Panc1 (cell line): ENCODE measurements around the gene KIAA1671. TPM values are rescaled to one million over a fixed set of nuclear protein-coding genes. Genes with fewer than 3 reads are reported as not detected.

Experiments
- ATAC-seq: fragments of 200-7000 bp; cut with Tn5 transposase; 2 replicates; pipeline ENCODE4 v1.9.1; 2020; ENCODE audit warnings: mild to moderate bottlenecking, moderate library complexity
- BruUV-seq: library from RNA; stranded (reverse); fragments of 400-500 nt; replicated peaks from 2 replicates; lab custom pipeline; 2021; lab: Mats Ljungman, UMichigan
- CTCF ChIA-PET: fragments of 300-600 bp; sonication (Branson Sonifier 250); formaldehyde crosslinking; loops from one replicate; lab custom pipeline; 2022; ENCODE audit warnings: antibody characterized with exemption; lab: Charles Lee
- POLR2A ChIA-PET: fragments of 300-600 bp; sonication (Branson Sonifier 250); formaldehyde crosslinking; loops from one replicate; lab custom pipeline; 2022; ENCODE audit warnings: antibody characterized with exemption; lab: Charles Lee
- DNase-seq: peaks from one replicate; pipeline ENCODE4 v3.0.0-alpha.2; 2010; ENCODE audit warnings: low read depth, low spot score
- H3K27ac ChIP-seq: 2 replicates; pipeline ENCODE4 v1.5.1; 2011; ENCODE audit warnings: mild to moderate bottlenecking, low read length, inconsistent platforms
- H3K27me3 ChIP-seq: fragments of 200-500 bp; sonication (Bioruptor generic); 2 replicates; pipeline ENCODE4 v1.6.0; 2014; ENCODE audit warnings: low read length, inconsistent platforms; ENCODE audit not compliant: control insufficient read depth, insufficient read depth
- H3K36me3 ChIP-seq: fragments of 200-500 bp; sonication (Bioruptor generic); 2 replicates; pipeline ENCODE4 v1.5.1; 2014; ENCODE audit warnings: inconsistent platforms, mild to moderate bottlenecking, low read length, moderate library complexity; ENCODE audit not compliant: control insufficient read depth, insufficient read depth
- H3K4me1 ChIP-seq: 2 replicates; pipeline ENCODE4 v1.5.1; 2011; ENCODE audit warnings: inconsistent platforms, mild to moderate bottlenecking, low read length, moderate library complexity; ENCODE audit not compliant: control insufficient read depth, insufficient read depth
- H3K4me3 ChIP-seq, 2 experiments: 2 replicates each; pipeline ENCODE4 v1.5.1; 2011 to 2012; ENCODE audit warnings: low read depth in 2 of 2, low read length in 2 of 2, mild to moderate bottlenecking in 2 of 2, inconsistent platforms in 1 of 2, moderate library complexity in 1 of 2
- H3K9me3 ChIP-seq: fragments of 200-500 bp; sonication (Bioruptor generic); 2 replicates; pipeline ENCODE4 v1.5.1; 2014; ENCODE audit warnings: low read depth, mild to moderate bottlenecking, inconsistent platforms, low read length, moderate library complexity; ENCODE audit not compliant: control insufficient read depth, insufficient read depth
- POLR2AphosphoS5 ChIP-seq: IDR thresholded peaks from 2 replicates; pipeline ENCODE4 v1.6.1; 2012; ENCODE audit warnings: mild to moderate bottlenecking, low read depth, low read length, moderate library complexity
- SIN3A ChIP-seq: IDR thresholded peaks from 2 replicates; pipeline ENCODE4 v1.6.1; 2012; ENCODE audit warnings: low read depth, mild to moderate bottlenecking, low read length, moderate library complexity, borderline replicate concordance; ENCODE audit not compliant: insufficient read depth
- TCF7L2 ChIP-seq: IDR thresholded peaks from 2 replicates; pipeline ENCODE4 v1.6.1; 2011; ENCODE audit warnings: mild to moderate bottlenecking, low read depth, low read length, inconsistent platforms
- in situ Hi-C: cut with HindIII; loops from 2 replicates; pipeline ENCODE4 v1.10.0; 2016; ENCODE audit warnings: low sequenced_read_pairs, low pct_unique_long_range_greater_than_20kb
- intact Hi-C: fragments of 100-400 bp; cut with micrococcal nuclease; formaldehyde crosslinking; loops from one replicate; pipeline ENCODE4 v1.10.0; 2022; ENCODE audit not compliant: unreplicated experiment
- total RNA-seq: library from RNA; stranded (reverse); gene quantifications from one replicate; pipeline ENCODE4 v1.2.1, GENCODE V29; 2021; ENCODE audit not compliant: unreplicated experiment
- TF ChIP-seq, protein P1 (sequence below): fragments of 450-650 bp; IDR thresholded peaks from 2 replicates; pipeline ENCODE4 v1.5.1; 2017; ENCODE audit warnings: mild to moderate bottlenecking
- TF ChIP-seq, protein P2 (sequence below), 2 experiments: IDR thresholded peaks; 2 replicates each; pipeline ENCODE4 v1.6.1; 2011 to 2012; ENCODE audit warnings: low read depth in 2 of 2, control low read depth in 1 of 2, low read length in 1 of 2, mild to moderate bottlenecking in 1 of 2, moderate library complexity in 1 of 2; ENCODE audit not compliant: insufficient read depth in 1 of 2

KIAA1671 gene
- total RNA-seq, 1 experiment from 2014 or later = 48.1 TPM

DNA sequence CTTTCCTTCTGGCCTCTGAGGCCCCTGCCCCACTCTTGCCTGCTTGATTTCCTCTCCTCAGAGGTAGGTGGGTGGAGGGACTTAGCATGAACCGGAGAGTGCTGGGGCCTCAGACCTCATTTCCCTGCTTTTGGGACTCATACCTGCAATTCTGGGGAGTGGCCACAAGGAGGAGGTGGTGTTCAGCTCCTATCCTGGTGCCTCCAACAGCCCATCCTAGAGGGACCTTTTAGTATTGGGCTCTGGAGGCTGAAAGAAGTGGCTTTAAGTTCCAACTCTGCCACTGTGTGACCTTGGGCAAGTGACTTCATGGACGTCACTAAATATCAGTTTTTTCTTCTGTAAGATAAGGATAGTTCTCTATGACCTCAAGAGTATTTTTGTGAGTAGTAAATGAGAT lies 98.6 kb downstream of the KIAA1671 start:
- POLR2A ChIA-PET = no interaction called here
- CTCF ChIA-PET = no interaction called here
- Histone ChIP-seq H3K9me3 (no peaks in the 10 kb centered on the region), H3K36me3 (peaks cover 3% of the 10 kb centered on the region; the same call in 1 of the 2 replicates), H3K27me3 (no peaks in the 10 kb centered on the region), H3K4me1 (peaks cover 6% of the 10 kb centered on the region; the same call in 1 of the 2 replicates), H3K27ac (no peak overlapping the region), H3K4me3 (no peak overlapping the region)
- ATAC-seq = no peak
- no TSS peak for BruUV-seq
- intact Hi-C loops = no loop called here
- TF ChIP-seq, protein P1, sequence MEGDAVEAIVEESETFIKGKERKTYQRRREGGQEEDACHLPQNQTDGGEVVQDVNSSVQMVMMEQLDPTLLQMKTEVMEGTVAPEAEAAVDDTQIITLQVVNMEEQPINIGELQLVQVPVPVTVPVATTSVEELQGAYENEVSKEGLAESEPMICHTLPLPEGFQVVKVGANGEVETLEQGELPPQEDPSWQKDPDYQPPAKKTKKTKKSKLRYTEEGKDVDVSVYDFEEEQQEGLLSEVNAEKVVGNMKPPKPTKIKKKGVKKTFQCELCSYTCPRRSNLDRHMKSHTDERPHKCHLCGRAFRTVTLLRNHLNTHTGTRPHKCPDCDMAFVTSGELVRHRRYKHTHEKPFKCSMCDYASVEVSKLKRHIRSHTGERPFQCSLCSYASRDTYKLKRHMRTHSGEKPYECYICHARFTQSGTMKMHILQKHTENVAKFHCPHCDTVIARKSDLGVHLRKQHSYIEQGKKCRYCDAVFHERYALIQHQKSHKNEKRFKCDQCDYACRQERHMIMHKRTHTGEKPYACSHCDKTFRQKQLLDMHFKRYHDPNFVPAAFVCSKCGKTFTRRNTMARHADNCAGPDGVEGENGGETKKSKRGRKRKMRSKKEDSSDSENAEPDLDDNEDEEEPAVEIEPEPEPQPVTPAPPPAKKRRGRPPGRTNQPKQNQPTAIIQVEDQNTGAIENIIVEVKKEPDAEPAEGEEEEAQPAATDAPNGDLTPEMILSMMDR = peak; percentile 72
- TF ChIP-seq SIN3A = no peak
- in situ Hi-C loops = no loop called here
- DNase-seq = no peak

DNA sequence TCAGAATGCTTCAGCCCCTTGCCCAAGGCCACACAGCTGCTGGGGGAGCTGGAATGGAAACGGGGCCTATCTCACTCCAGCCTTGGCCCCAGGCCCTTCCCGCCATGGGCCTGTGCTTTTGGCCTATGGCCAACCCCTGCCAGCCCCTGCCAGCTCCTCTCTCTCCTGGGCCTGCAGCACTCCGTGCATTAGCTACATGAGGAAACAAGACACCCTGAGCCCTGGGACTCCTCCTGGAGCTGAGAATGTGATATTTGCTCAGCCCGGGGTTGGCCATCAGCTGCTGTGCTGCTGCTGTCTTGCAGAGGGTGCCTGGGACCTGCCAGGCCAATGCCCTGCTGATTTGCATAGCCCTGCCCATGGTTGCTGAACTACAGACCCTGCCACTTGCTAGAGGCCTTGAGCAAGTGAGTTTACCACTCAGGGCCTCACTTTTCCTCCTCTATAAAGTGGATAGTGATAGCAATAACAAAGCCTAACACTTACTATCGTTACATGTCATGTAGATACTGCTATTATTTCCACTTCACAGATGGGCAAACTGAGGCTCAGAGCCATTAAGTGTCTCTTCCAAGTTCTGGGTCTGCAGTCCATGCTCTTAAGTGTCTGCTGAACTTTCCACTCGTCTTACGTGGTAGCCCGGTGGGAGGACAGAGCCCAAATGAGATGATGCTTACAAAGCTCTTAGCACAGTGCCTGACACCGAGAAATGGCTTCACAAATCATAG lies 99.6 kb downstream of the KIAA1671 start:
- intact Hi-C loops = no loop called here
- CTCF ChIA-PET = interaction anchor here (0.5 kb wide), 1 partner anchor 114 kb away, joined by 3 read pairs; no protein-coding TSS in a partner anchor

More for the DNA sequence above, 99.6 kb downstream of the KIAA1671 start:
- Histone ChIP-seq H3K4me3 (no peak overlapping the region), H3K36me3 (peaks cover 3% of the 10 kb centered on the region; the same call in 1 of the 2 replicates), H3K27me3 (no peaks in the 10 kb centered on the region), H3K27ac (no peak overlapping the region), H3K9me3 (no peaks in the 10 kb centered on the region), H3K4me1 (peaks cover 6% of the 10 kb centered on the region; the same call in 1 of the 2 replicates)
- no peak for DNase-seq
- POLR2A ChIA-PET = no interaction called here
- BruUV-seq = no TSS peak
- in situ Hi-C loops = no loop called here
- TF ChIP-seq, protein P2, sequence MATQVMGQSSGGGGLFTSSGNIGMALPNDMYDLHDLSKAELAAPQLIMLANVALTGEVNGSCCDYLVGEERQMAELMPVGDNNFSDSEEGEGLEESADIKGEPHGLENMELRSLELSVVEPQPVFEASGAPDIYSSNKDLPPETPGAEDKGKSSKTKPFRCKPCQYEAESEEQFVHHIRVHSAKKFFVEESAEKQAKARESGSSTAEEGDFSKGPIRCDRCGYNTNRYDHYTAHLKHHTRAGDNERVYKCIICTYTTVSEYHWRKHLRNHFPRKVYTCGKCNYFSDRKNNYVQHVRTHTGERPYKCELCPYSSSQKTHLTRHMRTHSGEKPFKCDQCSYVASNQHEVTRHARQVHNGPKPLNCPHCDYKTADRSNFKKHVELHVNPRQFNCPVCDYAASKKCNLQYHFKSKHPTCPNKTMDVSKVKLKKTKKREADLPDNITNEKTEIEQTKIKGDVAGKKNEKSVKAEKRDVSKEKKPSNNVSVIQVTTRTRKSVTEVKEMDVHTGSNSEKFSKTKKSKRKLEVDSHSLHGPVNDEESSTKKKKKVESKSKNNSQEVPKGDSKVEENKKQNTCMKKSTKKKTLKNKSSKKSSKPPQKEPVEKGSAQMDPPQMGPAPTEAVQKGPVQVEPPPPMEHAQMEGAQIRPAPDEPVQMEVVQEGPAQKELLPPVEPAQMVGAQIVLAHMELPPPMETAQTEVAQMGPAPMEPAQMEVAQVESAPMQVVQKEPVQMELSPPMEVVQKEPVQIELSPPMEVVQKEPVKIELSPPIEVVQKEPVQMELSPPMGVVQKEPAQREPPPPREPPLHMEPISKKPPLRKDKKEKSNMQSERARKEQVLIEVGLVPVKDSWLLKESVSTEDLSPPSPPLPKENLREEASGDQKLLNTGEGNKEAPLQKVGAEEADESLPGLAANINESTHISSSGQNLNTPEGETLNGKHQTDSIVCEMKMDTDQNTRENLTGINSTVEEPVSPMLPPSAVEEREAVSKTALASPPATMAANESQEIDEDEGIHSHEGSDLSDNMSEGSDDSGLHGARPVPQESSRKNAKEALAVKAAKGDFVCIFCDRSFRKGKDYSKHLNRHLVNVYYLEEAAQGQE (IDR thresholded peaks at IDR 0.05; ENCODE audit: insufficient read depth in 1 of 2, low read depth in 2 of 2, low read length in 1 of 2) = no peak
- TF ChIP-seq POLR2AphosphoS5 (no peak), TCF7L2 (no peak), SIN3A (no peak)
- TF ChIP-seq, protein P1 = no peak
- no peak for ATAC-seq
